Measurements from ENCODE around the gene TNS2.
A peak's percentile ranks its signal among the peaks of the same experiment; 100 is the strongest.

TNS2 gene

GRCh38 chr12:53058674-53059433, 9.0 kb downstream of the TNS2 start:
- no peak for DNase-seq

GRCh38 chr12:53059434-53060063, 9.7 kb downstream of the TNS2 start:
- no peak for DNase-seq

GRCh38 chr12:53060064-53060720, 10.3 kb downstream of the TNS2 start:
- DNase-seq, result no peak

GRCh38 chr12:53060721-53061276, 10.9 kb downstream of the TNS2 start:
- no peak for DNase-seq

GRCh38 chr12:53061404-53062010, 11.6 kb downstream of the TNS2 start:
- DNase-seq, result peak; percentile 67

- no peak for DNase-seq
Measured at GRCh38 chr12:53062011-53062961, 12.4 kb downstream of the TNS2 start.

- no peak for DNase-seq
Measured at GRCh38 chr12:53062977-53063707, 13.3 kb downstream of the TNS2 start.

GRCh38 chr12:53063708-53064612, 14.1 kb downstream of the TNS2 start:
- no peak for DNase-seq

GRCh38 chr12:53064613-53065436, 15.0 kb downstream of the TNS2 start:
- no peak for DNase-seq

- no peak for DNase-seq
Measured at GRCh38 chr12:53065470-53065869, 15.6 kb downstream of the TNS2 start.

GRCh38 chr12:53065975-53066931, 16.4 kb downstream of the TNS2 start:
- peak; percentile 90 for DNase-seq

- DNase-seq, result no peak
Measured at GRCh38 chr12:53067074-53067992, 17.5 kb downstream of the TNS2 start.

- DNase-seq, result no peak
Measured at GRCh38 chr12:53067993-53068770, 18.3 kb downstream of the TNS2 start.

GRCh38 chr12:53068811-53069585, 19.1 kb downstream of the TNS2 start:
- DNase-seq, result no peak
